Heart left ventricle (tissue), 16 donors: ENCODE measurements around the gene BCL2L13. TPM values are rescaled to one million over a fixed set of nuclear protein-coding genes. Genes with fewer than 3 reads are reported as not detected.
A peak's percentile ranks its signal among the peaks of the same experiment; 100 is the strongest.

Experiments used
- ATAC-seq, 4 donors: fragments of 200-7000 bp; cut with Tn5 transposase; one replicate each; pipeline ENCODE4 v1.9.1; 2020 to 2022; ENCODE audit warnings: moderate library complexity in 4 of 4, mild to moderate bottlenecking in 3 of 4, moderate number of reproducible peaks in 1 of 4
- DNase-seq, 5 donors: peaks; one replicate each; pipeline ENCODE4 v3.0.0-alpha.2; 2020
- H3K27ac ChIP-seq, 12 donors: fragments of 200-600 bp; sonication (generic) in 4 of 12; one replicate each; pipeline versions ENCODE4 v1.5.0 to v1.8.0; 2016 to 2022; ENCODE audit warnings: mild to moderate bottlenecking in 2 of 12
- H3K27me3 ChIP-seq, 9 donors: fragments of 200-600 bp; sonication (generic) in 2 of 9; one replicate each; pipeline versions ENCODE4 v1.5.1 to v1.8.0; 2016 to 2022; ENCODE audit warnings: mild to moderate bottlenecking in 3 of 9
- H3K36me3 ChIP-seq, 9 donors: fragments of 200-600 bp; sonication (generic) in 2 of 9; one replicate each; pipeline versions ENCODE4 v1.5.0 to v1.8.0; 2018 to 2022; ENCODE audit warnings: mild to moderate bottlenecking in 2 of 9
- H3K4me1 ChIP-seq, 12 donors: fragments of 200-600 bp; sonication (generic) in 4 of 12; one replicate each; pipeline versions ENCODE4 v1.5.0 to v1.8.0; 2016 to 2022; ENCODE audit warnings: mild to moderate bottlenecking in 3 of 12
- H3K4me3 ChIP-seq, 12 donors: fragments of 200-600 bp; sonication (generic) in 4 of 12; one replicate each; pipeline versions ENCODE4 v1.5.0 to v1.8.0; 2017 to 2022; ENCODE audit warnings: mild to moderate bottlenecking in 9 of 12, moderate library complexity in 4 of 12
- H3K9me3 ChIP-seq, 12 donors: fragments of 200-600 bp; sonication (generic) in 4 of 12; one replicate each; pipeline versions ENCODE4 v1.5.0 to v1.8.0; 2016 to 2022; ENCODE audit warnings: mild to moderate bottlenecking in 1 of 12
- POLR2A ChIP-seq, 2 donors: fragments of 450-650 bp; IDR thresholded peaks; one replicate each; pipeline ENCODE4 v1.6.1; 2017; ENCODE audit warnings: antibody characterized with exemption in 2 of 2, mild to moderate bottlenecking in 2 of 2, moderate library complexity in 2 of 2
- WGBS, 4 donors: extraction: QIAGEN DNeasy Blood & Tissue Kit in 2 of 4; methylation state at CpG; one replicate each; pipeline versions ENCODE4 v1.1.5 to v1.1.7; 2013 to 2018; 5-methylcytosine and 5-hydroxymethylcytosine counted together
- intact Hi-C, 10 donors: fragments of 100-400 bp; cut with DNase I; formaldehyde crosslinking; loops; one replicate each; pipeline versions ENCODE4 v1.11.1 to v1.14.2; 2022
- polyA plus RNA-seq, 2 donors: library from polyadenylated mRNA; stranded (reverse); fragments of 200-250 nt; gene quantifications; one replicate each; pipeline ENCODE4 v1.2.3, GENCODE V29; 2013
- total RNA-seq, 9 donors: library from RNA; depleted of rRNA in 2 of 9; stranded (reverse); fragments of >200 nt in 2 of 9; fragmentation: NEBNext Ultra II Directional in 3 of 9; extraction: Animal tissue kit (Norgen Biotek cat#: 25700) in 3 of 9; gene quantifications; one replicate each; pipeline versions ENCODE4 v1.1.0 to v1.2.4, GENCODE V29; 2016 to 2023
- TF ChIP-seq, protein P1 (sequence below), 12 donors: fragments of 200-600 bp; sonication (generic) in 4 of 12; IDR thresholded peaks; one replicate each; pipeline versions ENCODE4 v1.5.0 to v1.8.0; 2018 to 2022; ENCODE audit warnings: antibody characterized with exemption in 12 of 12, mild to moderate bottlenecking in 5 of 12
- donor health status: ischemic (EF 13 %, LVEDD 7.1; RV severe dilation, severe dysfunction).
- donor health status: healthy with polysubstance abuse.
- donor health status: DM: no; HTN: yes; CAD: no.
- donor health status: DM: no; HTN: no; CAD: no.
- donor health status: ischemic (EF 25% LVEDD 6.9; RV normal size, moderate dysfunction).
- donor health status: ischemic (EF 25% LVEDD 5.7; RV mildly dilated, moderate dysfunction).
- donor health status: healthy.
- donor health status: DM: yes; HTN: yes; CAD: no.
- donor health status: ischemic (EF 35%, LVEDD 5.7; RV mildly dilated, moderate dysfunction).
- donor health status: nonischemic (EF 11% LVEDD 7.7; RV severe dilation, severe dysfunction).
- donor health status: DM: yes; HTN: yes; CAD: no.
- donor health status: PGD.
- donor health status: ischemic (EF 29% LVEDD 5.4; RV normal size, mild dysfunction).
- donor health status: nonischemic (EF 23%, LVEDD 6.1; RV moderate dilation, normal function).

Gene BCL2L13
- total and polyA plus RNA-seq, 11 donors, result 46.3 to 187 (median 89.6) TPM

DNA sequence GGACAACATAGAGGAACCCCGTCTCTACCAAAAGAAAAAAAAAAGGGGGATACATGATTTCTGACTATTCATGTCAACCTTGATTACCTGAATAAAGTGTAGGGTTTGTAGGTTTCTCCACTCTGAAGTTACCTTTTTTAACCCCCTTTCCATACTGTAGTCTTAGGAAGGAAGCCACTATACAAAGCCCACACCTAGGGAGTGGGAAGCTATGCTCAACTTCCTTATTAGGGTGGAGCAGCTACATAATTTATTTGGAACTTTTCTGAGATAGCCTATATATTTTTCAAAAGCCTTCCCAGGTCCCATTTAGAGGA, 9.4 kb upstream of the BCL2L13 start:
- intact Hi-C loops, result loop anchor here in 3 of 10 donors (5.0 to 10.0 kb wide), 3 partner anchors 56 to 64 kb away; partner anchors contain the start of gene SLC25A18 (in 1 of the 3)
- TF ChIP-seq, protein P1, sequence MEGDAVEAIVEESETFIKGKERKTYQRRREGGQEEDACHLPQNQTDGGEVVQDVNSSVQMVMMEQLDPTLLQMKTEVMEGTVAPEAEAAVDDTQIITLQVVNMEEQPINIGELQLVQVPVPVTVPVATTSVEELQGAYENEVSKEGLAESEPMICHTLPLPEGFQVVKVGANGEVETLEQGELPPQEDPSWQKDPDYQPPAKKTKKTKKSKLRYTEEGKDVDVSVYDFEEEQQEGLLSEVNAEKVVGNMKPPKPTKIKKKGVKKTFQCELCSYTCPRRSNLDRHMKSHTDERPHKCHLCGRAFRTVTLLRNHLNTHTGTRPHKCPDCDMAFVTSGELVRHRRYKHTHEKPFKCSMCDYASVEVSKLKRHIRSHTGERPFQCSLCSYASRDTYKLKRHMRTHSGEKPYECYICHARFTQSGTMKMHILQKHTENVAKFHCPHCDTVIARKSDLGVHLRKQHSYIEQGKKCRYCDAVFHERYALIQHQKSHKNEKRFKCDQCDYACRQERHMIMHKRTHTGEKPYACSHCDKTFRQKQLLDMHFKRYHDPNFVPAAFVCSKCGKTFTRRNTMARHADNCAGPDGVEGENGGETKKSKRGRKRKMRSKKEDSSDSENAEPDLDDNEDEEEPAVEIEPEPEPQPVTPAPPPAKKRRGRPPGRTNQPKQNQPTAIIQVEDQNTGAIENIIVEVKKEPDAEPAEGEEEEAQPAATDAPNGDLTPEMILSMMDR (IDR thresholded peaks at IDR 0.05), result no peak
- no peak for TF ChIP-seq POLR2A (IDR thresholded peaks at IDR 0.05)
- peak overlapping the region; percentile 79 to 100 (median 93) for H3K4me3 ChIP-seq
- H3K36me3 ChIP-seq, result peaks cover 0 to 18% (median 6%) of the 10 kb centered on the region in 9 donors
- peak overlapping the region; percentile 77 to 96 (median 92) for H3K27ac ChIP-seq
- WGBS, 4 donors, result 0% methylated on average over 1 of the region's 1 CpG
- peaks cover 0 to 39% (median 21%) of the 10 kb centered on the region in 12 donors for H3K4me1 ChIP-seq
- ATAC-seq (peak in 1 of 4 donors; percentile 5), DNase-seq (no peak)
- no peaks in the 10 kb centered on the region for H3K9me3 ChIP-seq
- no peaks in the 10 kb centered on the region for H3K27me3 ChIP-seq

DNA sequence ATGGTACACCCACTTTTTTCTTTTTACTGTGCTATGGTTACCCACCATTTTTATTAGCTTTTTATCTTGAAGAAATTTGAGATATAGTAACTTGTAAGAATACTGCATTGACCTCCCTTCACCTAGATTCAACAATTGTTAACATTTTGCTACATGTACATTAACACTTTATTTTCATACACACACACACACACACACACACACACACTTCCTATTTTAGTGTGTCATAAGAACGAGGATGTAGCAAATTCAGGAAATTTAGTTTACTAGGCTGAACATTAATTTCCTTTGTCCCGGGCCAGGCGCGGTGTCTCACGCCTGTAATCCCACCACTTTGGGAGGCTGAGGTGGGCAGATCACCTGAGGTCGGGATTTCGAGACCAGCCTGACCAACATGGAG, 8.9 kb upstream of the BCL2L13 start:
- no peak for TF ChIP-seq POLR2A (IDR thresholded peaks at IDR 0.05)
- TF ChIP-seq, protein P1 (IDR thresholded peaks at IDR 0.05), result no peak
- 71 to 82% (median 74%) methylated on average over 7 of the region's 7 CpGs for WGBS, 4 donors
- ATAC-seq, result no peak
- H3K4me1 ChIP-seq, result peaks cover 0 to 39% (median 21%) of the 10 kb centered on the region in 12 donors
- peaks cover 0 to 15% (median under 1%) of the 10 kb centered on the region in 9 donors for H3K36me3 ChIP-seq
- H3K4me3 ChIP-seq, result peak overlapping the region in 6 of 12 donors; percentile 79 to 100 (median 93)
- intact Hi-C loops, result loop anchor here in 4 of 10 donors (5.0 to 10.0 kb wide), 3 partner anchors 55 to 65 kb away; partner anchors contain the start of gene SLC25A18 (in 2 of the 4)
- no peaks in the 10 kb centered on the region for H3K27me3 ChIP-seq
- H3K9me3 ChIP-seq, result no peaks in the 10 kb centered on the region
- no peak for DNase-seq
- H3K27ac ChIP-seq, result peak overlapping the region in 8 of 12 donors; percentile 85 to 96 (median 94)

DNA sequence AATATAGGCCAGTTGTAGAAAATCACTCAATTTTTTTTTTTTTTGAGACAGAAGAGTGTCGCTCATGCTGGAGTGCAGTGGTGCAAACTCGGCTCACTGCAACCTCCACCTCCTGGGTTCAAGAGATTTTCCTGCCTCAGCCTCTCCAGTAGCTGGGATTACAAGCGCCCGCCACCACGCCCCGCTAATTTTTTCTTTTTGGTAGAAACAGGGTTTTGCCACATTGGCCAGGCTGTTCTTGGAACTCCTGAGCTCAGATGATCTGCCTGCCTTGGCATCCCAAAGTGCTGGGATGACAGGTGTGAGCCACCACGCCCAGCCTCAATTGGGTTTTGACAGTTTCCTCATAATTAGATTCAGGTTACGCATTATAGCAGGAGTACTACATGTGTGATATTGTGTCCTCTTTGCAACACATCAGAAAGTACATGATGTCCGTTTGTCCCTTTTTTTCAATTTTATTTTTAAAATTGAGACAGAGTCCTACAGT, 7.4 kb upstream of the BCL2L13 start:
- Histone ChIP-seq H3K4me3 (no peak overlapping the region), H3K9me3 (no peaks in the 10 kb centered on the region), H3K27ac (no peak overlapping the region), H3K36me3 (no peaks in the 10 kb centered on the region), H3K4me1 (peaks cover 0 to 29% (median 18%) of the 10 kb centered on the region in 12 donors), H3K27me3 (no peaks in the 10 kb centered on the region)
- WGBS, 4 donors, result 94 to 97% (median 97%) methylated on average over 9 of the region's 9 CpGs
- no peak for DNase-seq
- intact Hi-C loops, result loop anchor here in 1 of 10 donors (10.0 kb wide), 1 partner anchor 66 kb away; the partner anchor contains the start of gene SLC25A18
- ATAC-seq, result no peak
- TF ChIP-seq, protein P1 (IDR thresholded peaks at IDR 0.05), result no peak
- no peak for TF ChIP-seq POLR2A (IDR thresholded peaks at IDR 0.05)

DNA sequence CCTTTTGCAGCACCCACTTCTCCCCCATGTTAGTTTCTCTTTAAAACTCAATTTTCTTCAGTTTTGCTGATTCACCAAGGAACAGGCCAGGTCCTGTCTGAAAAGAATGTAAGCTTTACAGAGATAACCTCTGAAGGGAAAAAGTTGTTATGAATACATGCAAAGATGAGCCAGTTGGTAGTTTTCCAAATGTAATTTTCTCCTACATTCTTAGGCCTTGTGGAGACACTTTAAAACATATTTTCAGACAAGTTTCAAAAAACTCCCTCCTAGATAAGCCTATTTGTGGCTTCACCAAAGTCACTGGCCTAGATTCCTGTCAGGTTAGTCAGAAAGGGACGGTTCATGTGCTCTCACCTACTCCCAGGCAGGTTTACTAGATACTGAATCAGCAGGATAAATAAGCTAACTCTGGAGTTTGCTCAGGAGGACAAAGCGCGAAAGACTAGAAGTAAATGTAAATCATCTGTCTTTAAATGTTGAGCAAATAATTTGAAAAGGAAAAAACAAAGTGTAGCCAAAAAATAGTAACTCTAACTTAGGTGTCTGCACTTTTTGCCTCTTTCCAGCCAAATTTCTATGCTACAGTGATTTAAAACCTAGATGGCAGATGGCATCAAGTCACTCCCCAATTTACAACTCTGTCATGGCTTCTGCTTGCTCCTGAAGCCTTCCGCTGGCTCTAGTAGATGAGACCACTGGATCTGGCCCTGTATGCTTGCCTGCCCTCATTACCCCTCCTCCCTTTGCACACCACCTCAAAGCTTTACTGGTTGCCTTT, 5.2 kb upstream of the BCL2L13 start:
- Histone ChIP-seq H3K27ac (no peak overlapping the region), H3K27me3 (no peaks in the 10 kb centered on the region), H3K9me3 (no peaks in the 10 kb centered on the region), H3K4me3 (no peak overlapping the region), H3K4me1 (peaks cover 0 to 17% (median 9%) of the 10 kb centered on the region in 12 donors), H3K36me3 (no peaks in the 10 kb centered on the region)
- no peak for DNase-seq
- WGBS, 4 donors, result 85 to 92% (median 87%) methylated on average over 4 of the region's 4 CpGs
- TF ChIP-seq POLR2A (IDR thresholded peaks at IDR 0.05), result no peak
- TF ChIP-seq, protein P1 (IDR thresholded peaks at IDR 0.05), result no peak
- intact Hi-C loops, result loop anchor here in 1 of 10 donors (10.0 kb wide), 1 partner anchor 69 kb away; the partner anchor contains the start of gene SLC25A18
- no peak for ATAC-seq
